ENCODE results near the gene FGFRL1.
"Not testable (repeated sequence)": the region's sequence is repeated elsewhere in the genome, so short reads cannot be mapped to it uniquely, and the experiment has no call there.

Gene FGFRL1

DNA sequence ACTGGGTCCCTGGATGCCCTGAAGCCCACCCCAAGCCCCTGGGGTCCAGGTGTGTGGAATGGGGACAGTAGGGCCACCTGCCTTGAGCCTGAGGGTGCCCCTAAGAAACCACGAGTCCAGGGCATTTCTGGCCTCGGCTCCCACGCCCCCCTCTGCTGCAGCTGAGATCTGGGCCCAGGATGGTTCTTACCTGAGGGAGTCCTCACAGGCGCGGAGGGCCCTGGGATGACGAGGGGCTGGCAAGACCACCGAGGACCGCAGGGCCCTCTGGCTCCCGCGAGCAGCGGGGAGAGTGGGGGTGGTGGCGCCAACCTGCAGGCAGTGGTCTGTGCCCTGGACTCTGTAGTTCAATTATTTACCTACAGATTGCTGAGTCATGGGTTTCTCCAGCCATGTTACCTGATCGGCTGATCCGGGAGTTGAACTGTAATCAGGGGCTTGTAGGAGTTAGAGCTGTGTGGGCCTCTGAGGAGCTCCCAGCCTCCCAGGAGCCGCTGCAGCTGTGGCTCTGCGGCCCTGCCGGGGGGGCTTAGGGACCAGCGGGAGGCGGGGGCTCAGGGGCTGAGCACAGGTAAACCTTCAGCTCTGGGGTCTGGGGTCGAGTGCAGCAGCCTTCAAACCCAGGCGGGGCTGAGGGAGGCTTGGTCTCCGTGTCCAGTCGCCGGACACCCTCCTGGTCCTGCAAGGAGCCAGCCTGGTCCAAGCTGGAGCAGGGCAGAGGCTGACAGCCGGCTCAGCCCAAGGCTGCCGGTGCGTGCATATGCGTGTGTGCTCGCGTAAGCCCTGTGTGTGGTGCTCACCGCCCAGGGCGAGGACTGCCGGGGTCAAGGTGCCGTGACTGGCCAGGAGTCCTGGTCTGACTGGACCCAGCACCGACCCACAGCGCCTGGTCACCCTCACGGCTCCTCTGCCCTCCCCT, 18.1 kb upstream of the FGFRL1 start, which contains the start of gene SLC26A1:
TSS of gene SLC26A1 (minus strand) at position 294 of the 919 bp plus-strand sequence. CDS start 1,701 bp downstream, outside the sequence.
- DNase-seq = no peak

- no peak for DNase-seq
Observed at GRCh38 chr4:995311-996026, 16.0 kb upstream of the FGFRL1 start.

GRCh38 chr4:996030-996996, 15.1 kb upstream of the FGFRL1 start:
- no peak for DNase-seq

- DNase-seq = no peak
Observed at GRCh38 chr4:996997-997374, 14.4 kb upstream of the FGFRL1 start.

GRCh38 chr4:997375-998071, 13.9 kb upstream of the FGFRL1 start:
- DNase-seq = peak; percentile 27

DNA sequence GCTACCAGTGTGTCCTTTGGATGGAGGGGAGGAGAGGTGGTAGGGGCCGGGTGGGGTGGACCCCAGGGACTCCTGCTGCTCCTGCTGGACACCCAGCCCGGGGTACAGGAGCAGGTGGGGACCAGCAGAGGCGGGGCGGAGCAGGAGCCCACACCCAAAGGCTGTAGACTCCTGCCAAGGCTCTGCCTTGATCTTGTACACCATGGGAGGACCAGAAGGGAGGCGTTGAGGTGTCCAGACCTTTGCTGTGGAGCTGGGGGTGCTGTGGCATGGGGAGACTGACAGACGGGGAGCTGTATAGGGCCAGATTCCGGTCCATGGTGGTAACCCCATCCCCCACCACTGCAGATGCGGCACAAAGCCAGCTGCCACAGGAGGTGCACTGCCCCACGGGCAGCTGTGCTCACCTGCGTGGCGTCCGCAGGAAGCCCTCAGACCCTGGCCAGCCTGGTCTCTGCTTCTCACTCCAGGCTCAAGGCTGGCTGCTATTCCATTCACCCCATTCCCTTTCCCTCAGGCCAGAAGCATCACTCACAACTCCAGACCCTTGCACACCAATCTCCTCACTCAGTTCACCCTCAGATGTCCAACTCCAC, 13.2 kb upstream of the FGFRL1 start:
- no peak for DNase-seq

GRCh38 chr4:999240-999863, 12.1 kb upstream of the FGFRL1 start:
- DNase-seq = not testable (repeated sequence)

DNA sequence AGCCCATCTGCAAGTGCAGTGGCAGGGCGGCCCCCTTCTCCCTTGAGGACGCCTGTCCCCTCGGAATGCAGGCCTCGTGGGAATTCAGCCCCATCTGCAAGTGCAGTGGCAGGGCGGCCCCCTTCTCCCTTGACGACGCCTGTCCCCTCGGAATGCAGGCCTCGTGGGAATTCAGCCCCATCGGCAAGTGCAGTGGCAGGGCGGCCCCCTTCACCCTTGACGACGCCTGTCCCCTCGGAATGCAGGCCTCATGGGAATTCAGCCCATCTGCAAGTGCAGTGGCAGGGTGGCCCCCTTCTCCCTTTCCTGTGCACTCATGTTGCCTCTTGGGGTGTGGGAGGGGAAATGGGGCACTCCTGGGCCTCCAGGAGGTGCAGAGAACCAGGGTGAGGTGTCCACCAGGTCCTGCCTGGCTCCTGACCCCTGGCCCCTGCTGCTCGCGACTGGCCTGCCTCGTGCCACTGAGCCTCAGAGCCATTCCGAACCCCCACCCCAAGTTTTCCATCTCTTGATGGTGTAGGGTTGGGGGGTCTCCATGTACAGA, 11.5 kb upstream of the FGFRL1 start:
- no peak for DNase-seq

- no peak for DNase-seq
Observed at GRCh38 chr4:1000686-1001260, 10.7 kb upstream of the FGFRL1 start.

- DNase-seq = no peak
Observed at GRCh38 chr4:1001561-1002130, 9.8 kb upstream of the FGFRL1 start.

- DNase-seq = peak; percentile 19
Observed at GRCh38 chr4:1002131-1002630, 9.2 kb upstream of the FGFRL1 start.

GRCh38 chr4:1002631-1003251, 8.7 kb upstream of the FGFRL1 start:
- DNase-seq = no peak

GRCh38 chr4:1003271-1004070, 8.0 kb upstream of the FGFRL1 start:
- DNase-seq = no peak

GRCh38 chr4:1004071-1004418, 7.4 kb upstream of the FGFRL1 start:
- no peak for DNase-seq

DNA sequence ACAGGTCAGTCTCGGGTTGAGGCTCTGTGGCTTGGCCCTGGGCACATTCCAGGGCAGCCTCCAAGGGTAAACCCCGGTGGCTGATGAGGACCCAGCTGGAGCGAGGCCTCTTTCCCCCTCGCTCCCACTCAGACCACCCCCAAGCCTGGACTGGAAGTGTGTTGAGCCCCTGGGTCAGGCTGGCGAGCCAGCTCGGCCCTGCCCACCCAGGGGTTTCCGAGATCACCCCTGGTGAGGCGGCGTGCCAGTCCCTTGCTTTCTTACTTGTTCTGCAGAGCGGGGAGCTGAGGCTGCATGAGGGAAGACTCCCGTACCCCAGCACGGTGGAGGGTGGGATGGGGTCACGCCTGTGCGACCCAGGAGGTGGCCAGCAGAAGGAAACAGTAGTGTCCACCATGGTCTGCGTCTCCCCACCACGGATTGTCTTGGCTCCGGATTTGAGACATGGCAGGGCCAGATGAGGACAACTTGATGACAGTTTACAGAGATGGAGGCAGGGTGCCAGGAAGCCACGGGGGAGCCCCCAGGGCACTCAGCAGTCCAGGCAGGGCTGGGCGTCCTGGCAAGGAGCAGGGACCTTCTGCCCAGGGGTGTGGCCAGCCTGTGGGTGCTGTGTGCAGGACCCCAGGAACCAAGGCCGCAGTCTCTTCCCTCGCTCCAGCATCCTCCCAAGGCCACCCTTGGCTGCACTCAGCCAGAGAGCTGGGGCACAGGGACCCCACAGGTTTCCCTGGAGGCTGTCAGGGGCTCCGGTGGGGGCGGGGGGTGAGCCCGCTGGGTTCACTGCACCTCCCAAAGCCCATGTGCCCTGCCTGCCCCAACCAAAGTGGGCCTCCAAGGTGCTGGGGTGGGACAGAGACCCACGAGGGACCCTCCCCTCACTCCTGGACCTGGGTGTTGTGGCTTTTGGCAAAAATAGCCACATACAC, 6.6 kb upstream of the FGFRL1 start:
- no peak for DNase-seq

- DNase-seq = no peak
Observed at GRCh38 chr4:1006856-1007255, 4.6 kb upstream of the FGFRL1 start.

DNA sequence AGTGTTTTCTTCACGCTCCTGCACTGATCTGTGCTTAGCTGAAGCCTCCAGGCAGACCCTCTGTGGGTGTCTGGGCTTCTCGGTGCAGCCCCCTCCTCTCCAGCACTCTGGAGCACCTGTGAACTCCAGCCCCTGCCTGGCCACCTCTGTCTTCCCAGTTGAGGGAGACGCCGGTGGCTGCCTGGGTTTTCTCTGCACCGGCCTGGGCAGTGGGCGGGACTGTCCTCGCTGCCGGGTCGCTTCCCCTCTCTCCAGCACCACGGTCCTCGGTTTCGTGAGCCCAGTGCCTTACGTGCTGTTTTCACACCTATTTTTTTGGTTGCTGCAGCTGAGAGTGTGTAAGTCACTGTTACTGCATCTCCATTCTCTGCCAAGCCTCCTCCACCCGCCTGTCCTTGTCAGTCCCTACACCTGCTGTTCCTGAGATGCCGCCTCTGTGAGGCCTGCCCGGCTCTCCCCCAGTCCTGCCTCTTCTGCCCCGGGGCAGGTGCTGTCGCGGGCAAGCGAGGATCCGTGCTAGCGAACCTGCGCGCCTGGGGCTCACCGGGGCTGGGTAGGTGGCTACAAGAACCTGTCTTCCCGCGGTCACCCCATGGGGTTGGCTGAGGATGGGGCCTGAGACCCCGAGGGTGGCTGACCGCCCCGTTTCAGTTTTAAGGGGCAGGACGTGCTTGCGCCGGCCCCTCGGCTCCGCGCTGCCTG, 2.4 kb upstream of the FGFRL1 start:
- peak; percentile 24 for DNase-seq
